Measurements from ENCODE around the gene PTPN5. TPM values are rescaled to one million over a fixed set of nuclear protein-coding genes. Genes with fewer than 3 reads are reported as not detected.
"Not testable (repeated sequence)": the region's sequence is repeated elsewhere in the genome, so short reads cannot be mapped to it uniquely, and the experiment has no call there.

PTPN5 gene
- total RNA-seq, 1 experiment from 2014 or later = not detected

- H3K9me2 ChIP-seq (ENCODE audit: insufficient read depth); ATAC-seq; H2AFZ ChIP-seq (ENCODE audit: low read depth, low read length, poor library complexity, severe bottlenecking); H3K9me3 ChIP-seq (ENCODE audit: control insufficient read depth in 1 of 2, insufficient read depth in 1 of 2, low read depth in 1 of 2, low read length in 2 of 2); H3K4me3 ChIP-seq (replicated peaks in 1 of 2; ENCODE audit: low read depth in 1 of 2, low read length in 2 of 2); H3K27ac ChIP-seq (ENCODE audit: low read depth, low read length); CTCF ChIA-PET; H4K20me1 ChIP-seq (ENCODE audit: insufficient read depth); H3K9ac ChIP-seq (ENCODE audit: low read length); H3K27me3 ChIP-seq (ENCODE audit: insufficient read depth, low read length); RAD21 ChIA-PET (ENCODE audit: low non-redundant PET in 1 of 2, low total read pairs in 2 of 2, uncharacterized antibody in 2 of 2, unreplicated experiment in 2 of 2); DNase-seq (ENCODE audit: low read depth, low spot score); H3K79me2 ChIP-seq (ENCODE audit: insufficient read depth, low read length); intact Hi-C loops (cut with micrococcal nuclease); POLR2A ChIA-PET; H3K36me3 ChIP-seq (ENCODE audit: control insufficient read depth in 1 of 2, insufficient read depth in 2 of 2, low read length in 2 of 2); BruUV-seq (replicated peaks); H3K4me2 ChIP-seq (ENCODE audit: low read length); H3K4me1 ChIP-seq (ENCODE audit: control insufficient read depth in 1 of 2, insufficient read depth in 2 of 2, low read length in 2 of 2): not testable (repeated sequence)
These were observed 100.0 kb downstream of the PTPN5 start for GRCh38 chr11:18691467-18692140.

GRCh38 chr11:18684267-18684666 lies 107.3 kb downstream of the PTPN5 start:
- Histone ChIP-seq H3K4me3 (replicated peaks in 1 of 2; ENCODE audit: low read depth in 1 of 2, low read length in 2 of 2) (no peak overlapping the region), H3K36me3 (ENCODE audit: control insufficient read depth in 1 of 2, insufficient read depth in 2 of 2, low read length in 2 of 2) (no peaks in the 10 kb centered on the region), H3K4me2 (ENCODE audit: low read length) (no peak overlapping the region), H3K79me2 (ENCODE audit: insufficient read depth, low read length) (no peaks in the 10 kb centered on the region), H3K27ac (ENCODE audit: low read depth, low read length) (no peak overlapping the region), H3K9me2 (ENCODE audit: insufficient read depth) (no peaks in the 10 kb centered on the region), H3K9me3 (ENCODE audit: control insufficient read depth in 1 of 2, insufficient read depth in 1 of 2, low read depth in 1 of 2, low read length in 2 of 2) (no peaks in the 10 kb centered on the region), H4K20me1 (ENCODE audit: insufficient read depth) (no peaks in the 10 kb centered on the region), H3K9ac (ENCODE audit: low read length) (no peak overlapping the region), H3K4me1 (ENCODE audit: control insufficient read depth in 1 of 2, insufficient read depth in 2 of 2, low read length in 2 of 2) (peaks cover 0 to 5% of the 10 kb centered on the region in 2 experiments; a peak in 1 of 4 replicates), H3K27me3 (ENCODE audit: insufficient read depth, low read length) (no peaks in the 10 kb centered on the region), H2AFZ (ENCODE audit: low read depth, low read length, poor library complexity, severe bottlenecking) (no peak overlapping the region)
- intact Hi-C loops (cut with micrococcal nuclease) = no loop called here
- no peak for ATAC-seq
- CTCF ChIA-PET = no interaction called here
- no peak for DNase-seq (ENCODE audit: low read depth, low spot score)
- RAD21 ChIA-PET (ENCODE audit: low non-redundant PET in 1 of 2, low total read pairs in 2 of 2, uncharacterized antibody in 2 of 2, unreplicated experiment in 2 of 2) = no interaction called here
- POLR2A ChIA-PET = no interaction called here
- TF ChIP-seq, protein P1, sequence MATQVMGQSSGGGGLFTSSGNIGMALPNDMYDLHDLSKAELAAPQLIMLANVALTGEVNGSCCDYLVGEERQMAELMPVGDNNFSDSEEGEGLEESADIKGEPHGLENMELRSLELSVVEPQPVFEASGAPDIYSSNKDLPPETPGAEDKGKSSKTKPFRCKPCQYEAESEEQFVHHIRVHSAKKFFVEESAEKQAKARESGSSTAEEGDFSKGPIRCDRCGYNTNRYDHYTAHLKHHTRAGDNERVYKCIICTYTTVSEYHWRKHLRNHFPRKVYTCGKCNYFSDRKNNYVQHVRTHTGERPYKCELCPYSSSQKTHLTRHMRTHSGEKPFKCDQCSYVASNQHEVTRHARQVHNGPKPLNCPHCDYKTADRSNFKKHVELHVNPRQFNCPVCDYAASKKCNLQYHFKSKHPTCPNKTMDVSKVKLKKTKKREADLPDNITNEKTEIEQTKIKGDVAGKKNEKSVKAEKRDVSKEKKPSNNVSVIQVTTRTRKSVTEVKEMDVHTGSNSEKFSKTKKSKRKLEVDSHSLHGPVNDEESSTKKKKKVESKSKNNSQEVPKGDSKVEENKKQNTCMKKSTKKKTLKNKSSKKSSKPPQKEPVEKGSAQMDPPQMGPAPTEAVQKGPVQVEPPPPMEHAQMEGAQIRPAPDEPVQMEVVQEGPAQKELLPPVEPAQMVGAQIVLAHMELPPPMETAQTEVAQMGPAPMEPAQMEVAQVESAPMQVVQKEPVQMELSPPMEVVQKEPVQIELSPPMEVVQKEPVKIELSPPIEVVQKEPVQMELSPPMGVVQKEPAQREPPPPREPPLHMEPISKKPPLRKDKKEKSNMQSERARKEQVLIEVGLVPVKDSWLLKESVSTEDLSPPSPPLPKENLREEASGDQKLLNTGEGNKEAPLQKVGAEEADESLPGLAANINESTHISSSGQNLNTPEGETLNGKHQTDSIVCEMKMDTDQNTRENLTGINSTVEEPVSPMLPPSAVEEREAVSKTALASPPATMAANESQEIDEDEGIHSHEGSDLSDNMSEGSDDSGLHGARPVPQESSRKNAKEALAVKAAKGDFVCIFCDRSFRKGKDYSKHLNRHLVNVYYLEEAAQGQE (IDR thresholded peaks at IDR 0.05; ENCODE audit: low read depth) = no peak
- BruUV-seq (replicated peaks) = no TSS peak
